HG03159 (cell line): Measurements from ENCODE around the gene FUBP3.

Experiments
- ATAC-seq: cut with Tn5 transposase; IDR thresholded peaks from one replicate; pipeline ENCODE4 v1.9.1; 2021; ENCODE audit warnings: mild to moderate bottlenecking, moderate library complexity; ENCODE audit not compliant: unreplicated experiment

The FUBP3 gene, protein sequence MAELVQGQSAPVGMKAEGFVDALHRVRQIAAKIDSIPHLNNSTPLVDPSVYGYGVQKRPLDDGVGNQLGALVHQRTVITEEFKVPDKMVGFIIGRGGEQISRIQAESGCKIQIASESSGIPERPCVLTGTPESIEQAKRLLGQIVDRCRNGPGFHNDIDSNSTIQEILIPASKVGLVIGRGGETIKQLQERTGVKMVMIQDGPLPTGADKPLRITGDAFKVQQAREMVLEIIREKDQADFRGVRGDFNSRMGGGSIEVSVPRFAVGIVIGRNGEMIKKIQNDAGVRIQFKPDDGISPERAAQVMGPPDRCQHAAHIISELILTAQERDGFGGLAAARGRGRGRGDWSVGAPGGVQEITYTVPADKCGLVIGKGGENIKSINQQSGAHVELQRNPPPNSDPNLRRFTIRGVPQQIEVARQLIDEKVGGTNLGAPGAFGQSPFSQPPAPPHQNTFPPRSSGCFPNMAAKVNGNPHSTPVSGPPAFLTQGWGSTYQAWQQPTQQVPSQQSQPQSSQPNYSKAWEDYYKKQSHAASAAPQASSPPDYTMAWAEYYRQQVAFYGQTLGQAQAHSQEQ

GRCh38 chr9:130578865-130579737, at the start of gene FUBP3:
FUBP3 (plus strand) TSS chr9:130579577; CDS start chr9:130579681, 104 bp downstream.
- ATAC-seq = peak; percentile 85

GRCh38 chr9:130530938-130531337, 48.4 kb upstream of the FUBP3 start:
- ATAC-seq = no peak

GRCh38 chr9:130531670-130532069, 47.7 kb upstream of the FUBP3 start:
- no peak for ATAC-seq

DNA sequence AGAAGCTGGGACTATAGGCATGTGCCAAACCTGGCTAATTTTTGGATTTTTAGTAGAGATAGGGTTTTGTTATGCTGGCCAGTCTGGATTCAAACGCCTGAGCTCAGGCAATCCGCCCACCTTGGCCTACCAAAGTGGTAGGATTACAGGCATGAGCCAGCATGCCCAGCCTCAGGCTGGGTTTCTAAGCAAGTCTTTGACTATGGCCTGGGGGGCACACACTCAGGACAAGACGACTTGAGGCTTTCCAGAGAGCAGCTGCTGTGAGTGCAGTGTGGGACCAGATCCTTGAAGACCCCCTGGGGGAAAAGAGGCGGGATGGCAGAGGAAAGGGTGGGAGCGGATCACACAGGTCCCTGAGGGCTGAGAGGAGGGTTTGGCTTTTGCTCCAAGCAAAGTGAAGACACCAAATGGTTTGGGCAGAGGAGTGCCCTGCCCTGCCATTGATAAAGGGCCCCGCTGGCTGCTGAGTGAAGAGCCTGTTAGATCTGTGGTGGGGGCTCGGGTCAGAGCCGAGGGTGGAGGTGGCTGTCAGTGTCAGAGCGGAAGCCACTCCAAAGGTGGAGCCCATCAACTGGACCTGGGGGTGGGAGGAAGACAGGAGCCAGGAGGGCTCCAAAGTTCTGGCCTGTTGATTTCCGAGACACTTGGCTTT, 46.8 kb upstream of the FUBP3 start:
- no peak for ATAC-seq

- ATAC-seq = no peak
These were observed 43.4 kb upstream of the FUBP3 start for GRCh38 chr9:130535818-130536521.

GRCh38 chr9:130536701-130537107, 42.7 kb upstream of the FUBP3 start:
- no peak for ATAC-seq

- ATAC-seq = no peak
These were observed 41.9 kb upstream of the FUBP3 start for GRCh38 chr9:130537346-130538050.

DNA sequence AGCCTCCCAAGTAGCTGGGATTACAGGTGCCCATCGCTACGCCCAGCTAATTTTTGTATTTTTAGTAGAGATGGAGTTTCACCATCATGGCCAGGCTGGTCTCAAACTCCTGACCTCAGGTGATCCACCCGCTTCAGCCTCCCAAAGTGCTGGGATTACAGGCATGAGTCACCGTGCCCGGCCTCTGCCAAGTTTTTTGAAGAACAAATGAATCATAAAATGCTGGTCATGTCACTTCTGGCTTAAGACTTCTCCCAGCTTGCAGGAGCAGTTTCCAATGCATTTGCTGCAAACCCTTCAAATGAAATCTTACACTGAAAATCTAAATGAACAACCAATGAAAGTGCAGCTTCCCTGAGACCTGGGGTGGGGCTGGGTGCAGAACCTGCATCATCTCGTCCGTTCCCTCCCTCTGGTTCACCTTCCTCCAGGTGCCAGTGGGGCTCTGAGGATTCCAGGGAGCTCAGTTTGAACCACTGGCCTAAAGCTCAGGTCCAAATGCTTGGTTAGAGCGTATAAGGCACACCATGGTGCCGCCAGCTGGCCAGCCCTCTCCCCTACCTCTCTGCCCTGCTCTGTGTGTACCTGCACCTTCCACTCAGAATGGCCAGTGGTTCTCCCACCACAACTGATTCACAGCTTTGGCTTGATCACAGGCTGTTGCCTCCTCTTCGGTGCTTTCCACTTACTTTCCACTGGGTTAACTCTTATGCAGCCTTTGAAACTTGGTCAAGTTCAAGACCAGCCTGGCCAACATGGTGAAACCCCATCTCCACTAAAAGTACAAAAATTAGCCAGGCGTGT, 39.8 kb upstream of the FUBP3 start:
- no peak for ATAC-seq

GRCh38 chr9:130541533-130541932, 37.8 kb upstream of the FUBP3 start:
- ATAC-seq = no peak

DNA sequence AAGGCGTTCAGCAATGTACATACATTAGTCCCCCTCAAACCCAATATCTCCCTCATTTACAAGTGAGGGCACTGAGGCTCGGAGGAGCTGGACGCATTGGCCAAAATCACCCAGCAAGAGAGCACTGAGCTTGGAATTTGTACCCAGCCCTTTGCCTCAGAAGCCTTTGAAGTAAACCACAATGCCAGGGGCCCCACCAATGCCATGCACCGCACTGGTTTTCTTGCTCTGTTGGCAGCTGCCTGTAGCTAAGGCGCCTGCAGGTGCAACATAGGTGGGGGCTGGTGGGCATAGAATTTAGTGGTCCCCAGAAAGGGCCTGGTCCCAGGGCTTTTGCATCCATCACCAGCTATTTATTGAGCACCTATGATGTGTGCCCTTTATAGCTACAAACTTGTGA, 37.3 kb upstream of the FUBP3 start:
- ATAC-seq = no peak

DNA sequence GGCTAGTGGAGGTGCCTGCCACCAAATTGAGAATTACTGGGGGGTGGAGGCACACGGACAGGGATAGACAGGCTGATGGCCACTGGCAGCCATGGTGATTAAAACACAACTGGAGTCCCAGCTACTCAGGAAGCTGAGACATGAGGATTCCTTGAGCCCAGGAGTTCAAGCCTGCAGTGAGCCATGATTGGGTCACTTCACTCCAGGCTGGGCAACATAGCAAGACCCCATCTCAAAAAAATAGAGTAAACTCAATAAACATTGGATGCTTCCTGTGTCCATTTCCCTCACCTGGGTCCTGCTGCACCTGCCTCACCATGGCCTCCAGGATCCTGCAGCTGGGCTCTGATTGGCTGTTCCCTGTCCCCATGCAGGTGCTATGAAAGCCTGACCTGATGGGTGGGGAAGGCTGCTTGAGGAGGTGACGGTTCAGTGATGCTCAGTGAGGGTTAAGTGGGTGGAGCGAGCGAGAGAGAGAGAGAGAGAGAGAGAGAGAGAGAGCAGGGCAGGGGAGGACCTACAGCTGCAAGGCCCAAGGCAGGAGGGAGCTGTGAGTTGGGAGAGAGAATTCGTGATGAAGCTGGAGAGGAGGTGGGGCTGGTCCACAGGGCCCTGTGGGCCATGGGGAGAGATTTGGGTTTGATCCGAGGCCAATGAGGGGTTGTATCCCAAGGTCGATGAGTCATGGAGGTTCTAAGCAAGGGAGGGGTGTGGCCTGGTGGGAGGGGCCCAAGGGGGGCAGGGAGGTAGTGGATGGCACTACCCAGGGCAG, 36.7 kb upstream of the FUBP3 start:
- no peak for ATAC-seq

- ATAC-seq = no peak
These were observed 36.0 kb upstream of the FUBP3 start for GRCh38 chr9:130543368-130543767.

DNA sequence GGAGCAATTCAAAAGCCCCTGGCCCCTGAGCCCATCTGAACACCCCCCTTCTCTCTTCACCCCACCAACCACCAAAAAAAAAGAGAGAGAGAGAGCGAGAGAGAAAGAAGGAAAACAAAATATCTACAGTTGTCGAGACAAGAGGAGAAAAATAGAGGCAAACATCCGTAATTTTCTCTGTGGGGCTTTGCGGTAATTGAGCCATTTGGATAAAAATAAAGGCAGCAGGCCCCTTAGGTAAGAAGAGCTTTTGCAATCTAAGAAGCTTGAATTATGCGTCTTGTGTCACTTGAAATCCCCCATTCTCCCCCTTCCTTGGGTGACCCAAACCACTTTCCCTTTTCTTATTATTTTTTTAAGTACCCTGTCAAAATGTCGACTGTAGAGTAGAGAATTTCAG, 35.5 kb upstream of the FUBP3 start:
- ATAC-seq = no peak

DNA sequence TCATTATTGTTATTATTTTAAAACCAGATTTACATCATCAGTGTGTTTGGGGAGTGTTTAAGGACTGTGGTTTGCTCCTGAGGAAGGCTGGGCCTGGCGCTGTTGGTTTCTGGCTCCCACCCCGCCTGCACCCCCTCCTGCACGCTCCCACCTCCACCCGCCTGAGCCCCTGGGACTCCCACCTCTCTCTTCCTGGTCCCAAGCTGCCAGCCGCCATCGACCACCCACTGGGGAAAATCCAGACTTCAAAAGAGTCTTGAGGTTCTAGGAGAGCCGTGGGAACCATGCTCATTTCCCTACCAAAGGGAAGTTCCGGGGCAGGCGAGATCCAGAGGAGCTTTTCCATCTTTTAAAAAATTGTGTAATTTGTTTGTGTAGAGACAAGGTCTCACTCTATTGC, 35.0 kb upstream of the FUBP3 start:
- no peak for ATAC-seq

DNA sequence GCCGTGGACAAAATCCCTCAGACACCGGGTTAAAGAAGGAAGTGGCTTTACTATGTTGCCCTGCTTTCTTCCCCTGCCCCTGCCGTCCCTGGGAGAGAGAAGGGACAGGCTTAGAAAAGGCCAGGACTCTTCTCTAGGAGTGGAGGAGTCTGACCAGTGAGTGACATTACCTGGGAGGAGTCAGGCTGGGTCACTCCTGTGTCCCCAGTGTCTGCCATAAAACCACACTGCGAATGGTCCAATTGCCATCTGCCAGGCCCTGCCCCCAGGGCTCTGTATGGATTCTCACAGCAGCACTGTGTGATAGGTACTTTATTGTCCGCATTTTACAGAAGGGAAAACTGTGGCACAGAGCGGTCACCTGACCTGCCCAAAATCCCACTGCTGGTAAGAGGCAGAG, 31.3 kb upstream of the FUBP3 start:
- no peak for ATAC-seq

DNA sequence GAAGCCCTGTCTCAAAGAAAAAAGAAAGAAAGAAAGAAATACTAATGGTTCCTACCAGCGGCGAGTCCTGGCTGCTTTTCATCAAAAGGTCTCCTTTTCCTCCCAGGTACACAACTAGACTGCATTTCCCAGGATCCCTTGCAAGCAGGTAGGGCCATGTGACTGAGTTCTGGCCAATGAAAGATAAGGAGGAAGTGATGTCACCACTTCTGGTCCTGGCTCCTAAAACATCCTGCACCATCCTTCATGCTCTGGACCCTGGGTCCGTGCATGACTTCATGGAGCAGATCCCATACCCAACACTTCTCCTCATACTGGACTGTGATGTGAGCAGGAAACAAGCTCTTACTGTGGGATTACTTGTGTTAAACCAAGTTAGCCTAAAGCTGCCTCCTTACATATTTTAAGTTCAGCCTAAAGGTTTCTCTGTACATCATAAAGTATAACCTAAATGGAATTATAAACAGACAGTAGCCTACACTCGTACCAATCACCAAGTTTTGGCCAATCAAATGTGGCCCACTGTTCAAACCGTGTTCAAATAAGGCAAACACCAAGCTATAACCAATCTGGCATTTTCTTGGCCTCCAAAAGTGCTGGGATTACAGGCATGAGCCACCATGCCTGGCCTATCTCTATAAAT, 30.2 kb upstream of the FUBP3 start:
- ATAC-seq = no peak

DNA sequence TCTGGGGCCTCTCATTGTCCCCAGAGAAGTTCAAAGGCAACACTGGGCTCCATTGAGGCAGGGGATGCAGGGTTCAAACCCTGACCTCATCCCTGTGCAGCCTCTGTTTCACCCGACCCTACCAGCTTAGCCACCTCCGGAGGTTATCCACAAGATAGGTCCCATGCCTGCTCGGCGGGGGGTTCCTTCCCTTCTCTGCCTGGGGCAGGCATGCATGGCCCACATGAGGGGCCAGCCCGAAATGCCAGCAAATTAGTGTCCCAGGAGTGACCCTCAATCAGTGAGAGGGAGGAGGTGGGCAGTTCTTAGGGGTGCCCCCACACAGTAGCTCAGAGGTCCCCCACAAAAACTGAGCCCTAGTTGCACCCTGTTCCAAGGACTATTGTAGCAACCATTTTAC, 24.8 kb upstream of the FUBP3 start:
- ATAC-seq = no peak

GRCh38 chr9:130555061-130555460, 24.3 kb upstream of the FUBP3 start:
- ATAC-seq = no peak
